HL-60 (cell line): ENCODE data around the gene PPP1R7.
A peak's percentile ranks its signal among the peaks of the same experiment; 100 is the strongest.

ENCODE experiments used
- DNase-seq, 2 experiments: peaks; one replicate each; pipeline ENCODE4 v3.0.0-alpha.2; 2010 to 2020; ENCODE audit warnings: low read depth in 1 of 2, low spot score in 1 of 2
- H3K27ac ChIP-seq: fragments of 250-450 bp; sonication (Bioruptor Pico); replicated peaks from 2 replicates; pipeline ENCODE4 v1.5.1; 2020; ENCODE audit warnings: mild to moderate bottlenecking, moderate library complexity
- H3K27me3 ChIP-seq: fragments of 250-450 bp; sonication (Bioruptor Pico); 2 replicates; pipeline ENCODE4 v1.5.1; 2021; ENCODE audit warnings: mild to moderate bottlenecking, moderate library complexity; ENCODE audit not compliant: insufficient read depth, poor library complexity, severe bottlenecking
- H3K4me3 ChIP-seq: replicated peaks from 2 replicates; pipeline ENCODE4 v1.5.1; 2011; ENCODE audit warnings: mild to moderate bottlenecking, control low read depth, low read length; ENCODE audit not compliant: insufficient read depth
- GABPA ChIP-seq: IDR thresholded peaks from 2 replicates; pipeline ENCODE4 v1.6.1; 2012; ENCODE audit warnings: low read depth
- POLR2AphosphoS5 ChIP-seq: IDR thresholded peaks from 2 replicates; pipeline ENCODE4 v1.6.1; 2012; ENCODE audit warnings: low read depth
- SPI1 ChIP-seq: IDR thresholded peaks from 2 replicates; pipeline ENCODE4 v1.6.1; 2012; ENCODE audit warnings: low read depth, mild to moderate bottlenecking, borderline replicate concordance
- TF ChIP-seq, protein P1 (sequence below): IDR thresholded peaks from one replicate; pipeline ENCODE4 v1.5.1; 2011; ENCODE audit warnings: low read length, control low read depth, inconsistent platforms; ENCODE audit not compliant: insufficient read depth
- TF ChIP-seq, protein P2 (sequence below): IDR thresholded peaks from 2 replicates; pipeline ENCODE4 v1.6.1; 2012; ENCODE audit warnings: low read depth; ENCODE audit not compliant: insufficient replicate concordance

Gene PPP1R7

DNA sequence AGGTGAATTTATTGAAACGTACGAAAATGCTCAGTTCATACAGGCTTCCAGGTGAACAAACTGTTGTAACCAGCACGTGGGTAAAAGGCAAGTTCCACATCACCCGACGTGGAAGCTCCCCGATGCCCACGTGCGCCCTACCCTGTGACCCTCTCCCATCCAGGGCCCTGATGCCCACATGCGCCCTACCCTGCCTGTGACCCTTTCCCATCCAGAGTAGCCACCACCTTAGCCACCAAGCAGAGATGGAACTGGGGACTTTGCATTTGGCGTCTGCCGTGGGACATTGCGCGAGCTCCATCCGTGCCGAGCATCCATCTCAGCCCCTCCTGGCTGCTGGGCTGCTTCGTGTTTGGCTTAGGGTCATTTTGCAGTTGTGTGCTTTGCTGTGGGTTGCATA lies 75.7 kb downstream of the PPP1R7 start:
- H3K27me3 ChIP-seq = no peaks in the 10 kb centered on the region
- TF ChIP-seq GABPA = no peak
- no peak for TF ChIP-seq SPI1
- TF ChIP-seq POLR2AphosphoS5 = peak; percentile 62; the same call in 1 of the 2 replicates
- TF ChIP-seq, protein P1, sequence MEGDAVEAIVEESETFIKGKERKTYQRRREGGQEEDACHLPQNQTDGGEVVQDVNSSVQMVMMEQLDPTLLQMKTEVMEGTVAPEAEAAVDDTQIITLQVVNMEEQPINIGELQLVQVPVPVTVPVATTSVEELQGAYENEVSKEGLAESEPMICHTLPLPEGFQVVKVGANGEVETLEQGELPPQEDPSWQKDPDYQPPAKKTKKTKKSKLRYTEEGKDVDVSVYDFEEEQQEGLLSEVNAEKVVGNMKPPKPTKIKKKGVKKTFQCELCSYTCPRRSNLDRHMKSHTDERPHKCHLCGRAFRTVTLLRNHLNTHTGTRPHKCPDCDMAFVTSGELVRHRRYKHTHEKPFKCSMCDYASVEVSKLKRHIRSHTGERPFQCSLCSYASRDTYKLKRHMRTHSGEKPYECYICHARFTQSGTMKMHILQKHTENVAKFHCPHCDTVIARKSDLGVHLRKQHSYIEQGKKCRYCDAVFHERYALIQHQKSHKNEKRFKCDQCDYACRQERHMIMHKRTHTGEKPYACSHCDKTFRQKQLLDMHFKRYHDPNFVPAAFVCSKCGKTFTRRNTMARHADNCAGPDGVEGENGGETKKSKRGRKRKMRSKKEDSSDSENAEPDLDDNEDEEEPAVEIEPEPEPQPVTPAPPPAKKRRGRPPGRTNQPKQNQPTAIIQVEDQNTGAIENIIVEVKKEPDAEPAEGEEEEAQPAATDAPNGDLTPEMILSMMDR = no peak
- TF ChIP-seq, protein P2, sequence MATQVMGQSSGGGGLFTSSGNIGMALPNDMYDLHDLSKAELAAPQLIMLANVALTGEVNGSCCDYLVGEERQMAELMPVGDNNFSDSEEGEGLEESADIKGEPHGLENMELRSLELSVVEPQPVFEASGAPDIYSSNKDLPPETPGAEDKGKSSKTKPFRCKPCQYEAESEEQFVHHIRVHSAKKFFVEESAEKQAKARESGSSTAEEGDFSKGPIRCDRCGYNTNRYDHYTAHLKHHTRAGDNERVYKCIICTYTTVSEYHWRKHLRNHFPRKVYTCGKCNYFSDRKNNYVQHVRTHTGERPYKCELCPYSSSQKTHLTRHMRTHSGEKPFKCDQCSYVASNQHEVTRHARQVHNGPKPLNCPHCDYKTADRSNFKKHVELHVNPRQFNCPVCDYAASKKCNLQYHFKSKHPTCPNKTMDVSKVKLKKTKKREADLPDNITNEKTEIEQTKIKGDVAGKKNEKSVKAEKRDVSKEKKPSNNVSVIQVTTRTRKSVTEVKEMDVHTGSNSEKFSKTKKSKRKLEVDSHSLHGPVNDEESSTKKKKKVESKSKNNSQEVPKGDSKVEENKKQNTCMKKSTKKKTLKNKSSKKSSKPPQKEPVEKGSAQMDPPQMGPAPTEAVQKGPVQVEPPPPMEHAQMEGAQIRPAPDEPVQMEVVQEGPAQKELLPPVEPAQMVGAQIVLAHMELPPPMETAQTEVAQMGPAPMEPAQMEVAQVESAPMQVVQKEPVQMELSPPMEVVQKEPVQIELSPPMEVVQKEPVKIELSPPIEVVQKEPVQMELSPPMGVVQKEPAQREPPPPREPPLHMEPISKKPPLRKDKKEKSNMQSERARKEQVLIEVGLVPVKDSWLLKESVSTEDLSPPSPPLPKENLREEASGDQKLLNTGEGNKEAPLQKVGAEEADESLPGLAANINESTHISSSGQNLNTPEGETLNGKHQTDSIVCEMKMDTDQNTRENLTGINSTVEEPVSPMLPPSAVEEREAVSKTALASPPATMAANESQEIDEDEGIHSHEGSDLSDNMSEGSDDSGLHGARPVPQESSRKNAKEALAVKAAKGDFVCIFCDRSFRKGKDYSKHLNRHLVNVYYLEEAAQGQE = no peak
- H3K27ac ChIP-seq = no peak overlapping the region
- H3K4me3 ChIP-seq = no peak overlapping the region
- DNase-seq = no peak

DNA sequence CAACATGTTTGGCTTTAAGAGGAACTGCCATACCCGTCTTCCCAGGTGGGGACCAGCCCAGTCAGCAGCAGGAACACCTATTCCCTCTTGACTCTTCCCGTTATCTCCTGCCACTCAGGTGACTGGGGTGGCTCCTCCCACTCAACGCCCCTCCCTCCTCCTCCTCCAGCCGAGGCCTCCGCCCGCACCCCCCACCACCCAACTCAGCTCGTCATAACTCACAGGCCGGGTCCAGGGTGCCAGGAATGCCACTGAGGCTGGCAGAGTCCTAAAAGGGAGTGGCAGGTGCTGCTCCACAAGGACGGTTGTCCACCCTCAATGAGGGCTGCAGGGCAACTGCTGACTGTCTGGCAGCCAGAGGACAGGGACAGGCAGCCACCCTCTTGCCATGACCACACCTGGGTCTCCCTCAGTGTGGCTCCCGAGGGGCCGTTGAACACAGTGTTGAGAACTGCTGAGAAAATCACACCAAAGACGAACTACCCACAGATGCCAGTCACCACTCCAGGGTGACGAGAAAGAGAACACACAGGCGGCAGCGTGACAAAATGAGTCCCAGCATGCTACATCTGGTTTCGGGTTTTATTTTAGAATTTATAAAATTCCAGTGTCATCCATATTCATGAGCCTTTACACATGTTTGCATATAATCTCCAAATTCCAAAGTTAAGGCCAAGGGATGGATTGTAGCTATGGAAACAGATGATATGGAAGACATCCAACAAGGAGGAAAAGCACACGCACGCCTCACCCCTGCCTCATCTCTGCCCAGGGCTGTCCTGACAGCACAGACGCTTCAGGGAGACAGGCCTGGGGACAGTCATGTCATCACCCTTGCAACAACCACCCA lies 76.7 kb downstream of the PPP1R7 start:
- Histone ChIP-seq H3K27ac (no peak overlapping the region), H3K4me3 (no peak overlapping the region), H3K27me3 (no peaks in the 10 kb centered on the region)
- peak; percentile 17; the same call in 1 of the 2 replicates for TF ChIP-seq POLR2AphosphoS5
- TF ChIP-seq, protein P2 = no peak
- no peak for DNase-seq

DNA sequence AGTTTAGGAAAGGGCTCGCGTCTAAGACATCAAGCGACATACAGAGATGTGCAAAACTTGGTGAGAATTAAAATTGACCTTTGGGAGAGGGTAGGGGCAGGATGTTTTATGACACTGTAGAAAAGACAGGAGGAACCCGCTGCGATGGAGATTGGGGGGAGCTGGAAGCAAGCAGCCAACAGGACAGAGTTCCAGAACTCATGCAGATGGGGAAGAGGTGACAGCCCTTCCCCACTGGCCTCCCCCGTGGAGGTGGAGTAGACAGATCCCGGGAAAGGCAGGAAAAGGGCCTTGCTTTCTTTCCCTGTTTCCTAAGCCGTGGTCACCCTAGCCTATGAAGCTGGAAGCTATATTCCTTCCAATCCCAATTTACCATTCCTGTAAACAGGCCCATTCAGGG lies 77.3 kb downstream of the PPP1R7 start:
- Histone ChIP-seq H3K27ac (no peak overlapping the region), H3K4me3 (no peak overlapping the region), H3K27me3 (no peaks in the 10 kb centered on the region)
- TF ChIP-seq SPI1 = no peak
- TF ChIP-seq, protein P1 = no peak
- TF ChIP-seq POLR2AphosphoS5 = peak; percentile 35; the same call in 1 of the 2 replicates
- no peak for TF ChIP-seq GABPA
- TF ChIP-seq, protein P2 = no peak
- no peak for DNase-seq
